HG03378 (cell line): ENCODE measurements around the gene HIGD1A.

Experiments used
- ATAC-seq: cut with Tn5 transposase; IDR thresholded peaks from one replicate; pipeline ENCODE4 v1.9.1; 2021; ENCODE audit warnings: mild to moderate bottlenecking, moderate library complexity; ENCODE audit not compliant: unreplicated experiment

Gene HIGD1A

DNA sequence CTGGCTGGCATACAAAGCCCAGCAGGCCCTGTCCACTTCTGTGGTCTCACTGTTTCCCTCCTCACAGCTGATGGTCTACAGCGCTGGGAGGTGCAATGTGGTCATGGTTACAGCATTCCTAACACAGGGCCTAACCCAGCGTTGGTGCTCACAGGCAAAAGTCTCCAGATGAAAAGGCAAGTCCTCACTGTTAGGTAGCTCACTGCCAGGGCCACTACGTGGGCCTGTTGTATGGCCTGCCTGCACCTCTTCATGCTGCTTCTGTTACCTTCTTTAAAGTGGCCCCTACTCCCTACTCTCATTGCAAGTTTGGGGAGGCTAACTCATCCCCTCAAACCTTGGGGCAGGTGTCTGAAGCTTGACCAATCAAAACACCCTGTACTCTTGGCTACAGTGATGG, 62.5 kb downstream of the HIGD1A start:
- ATAC-seq: no peak

DNA sequence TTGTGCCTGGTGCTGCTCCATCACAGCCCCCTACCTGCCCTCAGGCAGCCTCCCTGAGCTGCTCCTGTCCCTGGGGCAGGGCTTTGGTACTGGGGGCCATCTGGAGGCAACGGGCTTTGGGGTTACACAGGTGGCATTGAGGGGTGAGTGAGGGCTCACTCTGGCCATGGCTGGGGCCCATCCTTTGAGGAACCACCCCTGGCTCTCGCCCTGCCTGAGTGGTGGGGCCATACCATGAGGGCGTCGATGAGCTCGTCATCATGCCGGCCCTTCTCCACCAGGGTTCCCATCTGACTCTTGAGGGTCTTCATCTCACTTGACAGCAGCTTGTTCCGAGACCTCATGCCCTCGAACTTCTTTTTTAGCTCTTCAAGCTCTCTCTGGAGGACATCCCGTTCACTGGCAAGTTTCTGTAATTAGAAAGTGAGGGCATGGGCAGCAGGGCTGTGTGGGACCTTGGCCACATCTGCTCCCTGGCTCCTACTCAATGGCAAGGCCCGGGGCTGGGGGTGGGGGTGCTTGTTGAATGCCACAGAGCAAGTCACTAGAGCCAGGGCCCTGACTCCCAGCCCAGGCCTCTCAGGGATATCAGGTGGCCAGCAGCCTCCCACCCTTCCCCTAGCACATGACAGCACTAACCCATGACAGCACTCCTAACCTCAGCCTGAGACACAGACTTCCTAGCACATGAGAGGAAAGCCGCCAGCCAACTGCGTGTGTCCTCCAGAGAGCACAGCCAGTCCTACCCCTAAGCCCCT, 64.7 kb downstream of the HIGD1A start:
- ATAC-seq: no peak

GRCh38 chr3:42736531-42736930, 67.8 kb downstream of the HIGD1A start:
- ATAC-seq: no peak

DNA sequence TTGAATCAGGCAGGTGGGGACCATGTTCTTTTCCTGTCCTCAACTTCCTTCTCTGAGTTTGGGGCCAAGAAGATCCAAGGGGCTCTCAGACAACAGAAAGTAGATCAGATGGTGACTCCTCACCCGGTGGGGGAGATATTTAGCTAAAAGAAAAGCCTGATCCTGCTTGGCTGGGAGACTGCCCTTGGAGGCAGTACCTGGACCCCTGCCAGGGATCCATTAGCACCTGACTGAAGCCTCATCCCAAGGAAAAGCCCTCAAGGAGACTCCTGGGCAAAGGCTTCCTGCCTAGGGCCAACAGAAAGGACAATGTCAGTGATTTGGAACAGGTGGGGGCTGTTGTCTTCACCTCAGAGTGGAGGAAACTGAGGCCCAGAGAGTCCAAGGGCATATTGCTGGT, 68.2 kb downstream of the HIGD1A start:
- ATAC-seq: no peak

DNA sequence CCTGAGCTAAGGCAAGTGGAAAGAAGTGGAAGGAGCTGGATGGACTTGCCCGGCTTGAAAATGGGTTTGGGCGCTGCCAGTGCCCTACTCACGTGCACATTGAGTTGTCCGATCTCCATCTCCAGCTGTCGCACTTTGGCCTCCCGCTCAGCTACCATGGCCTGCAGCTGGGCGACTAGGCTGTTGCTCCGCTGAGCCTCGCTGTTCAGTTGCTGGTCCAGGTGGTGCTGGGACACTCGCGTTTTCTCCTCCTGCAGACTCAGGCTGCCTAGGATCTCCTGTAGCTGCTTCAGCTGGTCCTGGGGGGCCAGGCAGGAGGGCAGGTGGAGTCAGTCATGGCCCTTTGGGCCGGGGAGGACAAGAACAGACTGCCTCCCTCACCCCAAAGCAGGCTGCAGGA, 68.7 kb downstream of the HIGD1A start:
- no peak for ATAC-seq

DNA sequence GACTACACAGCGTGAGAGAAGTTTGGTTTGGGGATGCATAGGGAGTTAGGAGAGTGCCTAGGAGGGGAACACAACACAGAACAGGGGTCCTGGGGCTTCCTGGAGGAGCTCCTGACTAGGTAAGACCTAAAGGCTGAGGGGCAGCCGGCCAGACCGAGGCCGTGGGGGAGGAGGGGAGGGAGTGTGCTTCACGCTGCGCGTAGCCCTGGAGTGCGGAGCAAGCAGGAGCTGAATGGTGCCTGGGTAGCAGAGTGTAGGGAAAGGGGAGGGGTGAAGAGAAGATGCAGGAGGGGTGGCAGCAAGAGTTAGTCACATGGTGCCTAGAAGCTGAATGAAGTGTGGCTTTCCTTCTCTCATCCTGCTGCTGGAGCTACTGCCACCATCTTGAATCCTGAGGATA, 69.3 kb downstream of the HIGD1A start:
- no peak for ATAC-seq

- ATAC-seq: no peak
Measured at GRCh38 chr3:42734263-42734860, 69.9 kb downstream of the HIGD1A start.

- ATAC-seq: no peak
Measured at GRCh38 chr3:42733501-42734262, 70.6 kb downstream of the HIGD1A start.
